Upper lobe of left lung (tissue), 4 donors: ENCODE data around the gene ADSS1.

Experiments used
- EP300 ChIP-seq, 4 donors: sonication (generic); formaldehyde crosslinking; IDR thresholded peaks; one replicate each; pipeline ENCODE4 v1.5.1; 2017; ENCODE audit warnings: antibody characterized with exemption in 4 of 4, control low read depth in 2 of 4
- POLR2A ChIP-seq, 4 donors: fragments of 450-650 bp; IDR thresholded peaks; one replicate each; pipeline ENCODE4 v1.5.1; 2016 to 2017; ENCODE audit warnings: antibody characterized with exemption in 4 of 4, mild to moderate bottlenecking in 2 of 4
- POLR2AphosphoS5 ChIP-seq, 2 donors: sonication (generic); formaldehyde crosslinking; IDR thresholded peaks; one replicate each; pipeline ENCODE4 v1.5.1; 2017; ENCODE audit warnings: antibody characterized with exemption in 2 of 2
- TF ChIP-seq, protein P1 (sequence below), 6 experiments: fragments of 450-650 bp in 4 of 6; fragments of 200-600 bp in 2 of 6; sonication (generic) in 2 of 6; IDR thresholded peaks; one replicate each; pipeline ENCODE4 v1.5.1; 2016 to 2019; ENCODE audit warnings: antibody characterized with exemption in 6 of 6

DNA sequence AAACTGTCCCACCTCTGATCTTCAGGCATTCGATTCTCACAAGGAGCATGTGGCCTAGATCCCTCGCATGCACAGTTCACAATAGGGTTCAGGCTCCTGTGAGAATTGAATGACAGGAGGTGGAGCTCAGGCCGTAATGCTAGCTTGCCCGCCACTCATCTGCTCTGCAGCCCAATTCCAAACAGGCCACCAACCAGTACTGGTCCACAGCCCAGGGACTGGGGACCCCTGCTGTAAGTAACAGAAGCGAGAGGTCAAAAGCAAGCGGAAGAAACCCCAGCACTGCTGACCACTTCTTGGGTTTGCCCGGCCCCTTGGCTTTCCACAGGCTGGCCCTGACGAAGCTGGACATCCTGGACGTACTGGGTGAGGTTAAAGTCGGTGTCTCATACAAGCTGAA, 20.5 kb downstream of the ADSS1 start:
- TF ChIP-seq, protein P1, sequence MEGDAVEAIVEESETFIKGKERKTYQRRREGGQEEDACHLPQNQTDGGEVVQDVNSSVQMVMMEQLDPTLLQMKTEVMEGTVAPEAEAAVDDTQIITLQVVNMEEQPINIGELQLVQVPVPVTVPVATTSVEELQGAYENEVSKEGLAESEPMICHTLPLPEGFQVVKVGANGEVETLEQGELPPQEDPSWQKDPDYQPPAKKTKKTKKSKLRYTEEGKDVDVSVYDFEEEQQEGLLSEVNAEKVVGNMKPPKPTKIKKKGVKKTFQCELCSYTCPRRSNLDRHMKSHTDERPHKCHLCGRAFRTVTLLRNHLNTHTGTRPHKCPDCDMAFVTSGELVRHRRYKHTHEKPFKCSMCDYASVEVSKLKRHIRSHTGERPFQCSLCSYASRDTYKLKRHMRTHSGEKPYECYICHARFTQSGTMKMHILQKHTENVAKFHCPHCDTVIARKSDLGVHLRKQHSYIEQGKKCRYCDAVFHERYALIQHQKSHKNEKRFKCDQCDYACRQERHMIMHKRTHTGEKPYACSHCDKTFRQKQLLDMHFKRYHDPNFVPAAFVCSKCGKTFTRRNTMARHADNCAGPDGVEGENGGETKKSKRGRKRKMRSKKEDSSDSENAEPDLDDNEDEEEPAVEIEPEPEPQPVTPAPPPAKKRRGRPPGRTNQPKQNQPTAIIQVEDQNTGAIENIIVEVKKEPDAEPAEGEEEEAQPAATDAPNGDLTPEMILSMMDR (IDR thresholded peaks at IDR 0.05), result no peak
- no peak for TF ChIP-seq POLR2A (IDR thresholded peaks at IDR 0.05)
- no peak for TF ChIP-seq EP300 (IDR thresholded peaks at IDR 0.05)
- no peak for TF ChIP-seq POLR2AphosphoS5 (IDR thresholded peaks at IDR 0.05)
